ENCODE results near the gene SYT9. TPM values are rescaled to one million over a fixed set of nuclear protein-coding genes. Genes with fewer than 3 reads are reported as not detected.

Gene SYT9
- total and polyA plus RNA-seq, 8 donors, result 0.10 to 0.89 (median 0.31) TPM; not detected in 3

DNA sequence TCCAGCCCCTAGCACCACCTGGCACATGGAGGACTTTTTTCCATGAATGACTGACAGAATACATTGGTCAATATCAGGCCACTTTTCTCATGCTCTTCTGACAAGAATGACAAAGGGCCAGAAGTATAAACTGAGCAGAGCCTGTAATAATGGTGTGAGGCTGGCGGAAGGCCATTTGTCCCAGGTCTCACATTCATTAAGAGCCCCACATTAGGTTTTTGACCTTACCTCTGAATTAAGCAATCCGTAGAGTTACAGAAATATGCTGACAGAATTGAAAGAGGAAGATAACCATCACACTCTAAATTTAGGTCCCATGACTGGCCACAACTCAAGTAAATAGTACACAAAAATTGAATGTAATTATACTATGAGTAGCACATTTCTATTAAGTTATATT lies 55.2 kb downstream of the SYT9 start:
- no peak for DNase-seq
- TF ChIP-seq POLR2A (IDR thresholded peaks at IDR 0.05) (no peak), EP300 (IDR thresholded peaks at IDR 0.05) (no peak), POLR2AphosphoS5 (IDR thresholded peaks at IDR 0.05) (no peak)
- TF ChIP-seq, protein P1, sequence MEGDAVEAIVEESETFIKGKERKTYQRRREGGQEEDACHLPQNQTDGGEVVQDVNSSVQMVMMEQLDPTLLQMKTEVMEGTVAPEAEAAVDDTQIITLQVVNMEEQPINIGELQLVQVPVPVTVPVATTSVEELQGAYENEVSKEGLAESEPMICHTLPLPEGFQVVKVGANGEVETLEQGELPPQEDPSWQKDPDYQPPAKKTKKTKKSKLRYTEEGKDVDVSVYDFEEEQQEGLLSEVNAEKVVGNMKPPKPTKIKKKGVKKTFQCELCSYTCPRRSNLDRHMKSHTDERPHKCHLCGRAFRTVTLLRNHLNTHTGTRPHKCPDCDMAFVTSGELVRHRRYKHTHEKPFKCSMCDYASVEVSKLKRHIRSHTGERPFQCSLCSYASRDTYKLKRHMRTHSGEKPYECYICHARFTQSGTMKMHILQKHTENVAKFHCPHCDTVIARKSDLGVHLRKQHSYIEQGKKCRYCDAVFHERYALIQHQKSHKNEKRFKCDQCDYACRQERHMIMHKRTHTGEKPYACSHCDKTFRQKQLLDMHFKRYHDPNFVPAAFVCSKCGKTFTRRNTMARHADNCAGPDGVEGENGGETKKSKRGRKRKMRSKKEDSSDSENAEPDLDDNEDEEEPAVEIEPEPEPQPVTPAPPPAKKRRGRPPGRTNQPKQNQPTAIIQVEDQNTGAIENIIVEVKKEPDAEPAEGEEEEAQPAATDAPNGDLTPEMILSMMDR (IDR thresholded peaks at IDR 0.05), result no peak
- H3K36me3 ChIP-seq, result no peaks in the 10 kb centered on the region
- no peaks in the 10 kb centered on the region for H3K4me1 ChIP-seq
- WGBS, 5 donors, result 74 to 88% (median 84%) methylated on average over 2 of the region's 2 CpGs
- H3K4me3 ChIP-seq, result no peak overlapping the region
- no peaks in the 10 kb centered on the region for H3K27me3 ChIP-seq
- no peak overlapping the region for H3K27ac ChIP-seq
- intact Hi-C loops (cut with DNase I; ENCODE audit: low total_unique reads), result no loop called here
- H3K9me3 ChIP-seq, result no peaks in the 10 kb centered on the region

DNA sequence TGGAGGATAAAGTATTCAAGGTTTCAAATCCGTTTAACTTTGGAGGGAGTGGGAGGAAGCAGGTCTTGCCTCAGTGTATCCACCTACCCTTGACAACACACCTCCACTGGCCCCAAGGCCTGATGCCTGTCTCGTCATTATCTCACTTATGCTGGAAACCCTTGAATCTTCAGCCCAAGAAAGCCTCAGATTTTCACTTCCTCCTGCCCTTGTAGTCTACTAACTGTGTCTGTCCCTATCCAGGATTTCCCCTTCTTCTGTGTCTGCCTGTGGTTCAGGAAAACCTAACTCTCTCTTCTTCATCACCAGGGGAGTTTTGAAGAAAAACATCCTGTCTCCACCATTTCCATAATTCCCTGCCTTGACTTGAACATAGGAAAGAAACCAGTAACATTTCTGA lies 56.1 kb downstream of the SYT9 start:
- no peaks in the 10 kb centered on the region for H3K36me3 ChIP-seq
- WGBS, 5 donors, result 62 to 82% (median 75%) methylated on average over 2 of the region's 2 CpGs
- intact Hi-C loops (cut with DNase I; ENCODE audit: low total_unique reads), result no loop called here
- no peak overlapping the region for H3K27ac ChIP-seq
- H3K4me3 ChIP-seq, result no peak overlapping the region
- TF ChIP-seq, protein P1 (IDR thresholded peaks at IDR 0.05), result no peak
- no peak for TF ChIP-seq POLR2A (IDR thresholded peaks at IDR 0.05)
- H3K9me3 ChIP-seq, result no peaks in the 10 kb centered on the region
- no peaks in the 10 kb centered on the region for H3K27me3 ChIP-seq
- DNase-seq, result no peak
- H3K4me1 ChIP-seq, result no peaks in the 10 kb centered on the region

DNA sequence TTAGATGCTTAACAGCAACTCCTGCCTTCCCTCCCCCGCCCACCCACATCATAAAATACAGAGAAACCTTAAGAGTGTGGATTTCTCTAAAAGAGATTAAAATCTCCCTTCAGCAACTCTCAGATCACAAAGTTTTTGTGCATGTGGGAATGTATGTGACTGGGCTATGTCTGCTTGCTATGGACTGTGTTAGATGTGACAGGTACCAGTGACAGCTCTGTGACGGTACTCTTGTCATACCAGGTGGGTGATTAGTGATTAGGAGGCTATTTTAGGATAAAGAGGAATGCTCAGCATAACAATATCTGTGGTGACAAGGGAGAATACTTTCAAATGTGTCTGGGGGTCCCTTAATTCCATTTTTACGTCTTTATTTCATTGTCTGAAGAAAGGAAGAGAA lies 60.2 kb downstream of the SYT9 start:
- Histone ChIP-seq H3K9me3 (no peaks in the 10 kb centered on the region), H3K4me1 (no peaks in the 10 kb centered on the region), H3K27ac (no peak overlapping the region), H3K36me3 (no peaks in the 10 kb centered on the region), H3K27me3 (no peaks in the 10 kb centered on the region), H3K4me3 (no peak overlapping the region)
- WGBS, 5 donors, result 17 to 28% (median 26%) methylated on average over 3 of the region's 3 CpGs
- no peak for DNase-seq
- TF ChIP-seq EP300 (IDR thresholded peaks at IDR 0.05) (no peak), POLR2A (IDR thresholded peaks at IDR 0.05) (no peak), POLR2AphosphoS5 (IDR thresholded peaks at IDR 0.05) (no peak)
- TF ChIP-seq, protein P1 (IDR thresholded peaks at IDR 0.05), result no peak
- intact Hi-C loops (cut with DNase I; ENCODE audit: low total_unique reads), result no loop called here

DNA sequence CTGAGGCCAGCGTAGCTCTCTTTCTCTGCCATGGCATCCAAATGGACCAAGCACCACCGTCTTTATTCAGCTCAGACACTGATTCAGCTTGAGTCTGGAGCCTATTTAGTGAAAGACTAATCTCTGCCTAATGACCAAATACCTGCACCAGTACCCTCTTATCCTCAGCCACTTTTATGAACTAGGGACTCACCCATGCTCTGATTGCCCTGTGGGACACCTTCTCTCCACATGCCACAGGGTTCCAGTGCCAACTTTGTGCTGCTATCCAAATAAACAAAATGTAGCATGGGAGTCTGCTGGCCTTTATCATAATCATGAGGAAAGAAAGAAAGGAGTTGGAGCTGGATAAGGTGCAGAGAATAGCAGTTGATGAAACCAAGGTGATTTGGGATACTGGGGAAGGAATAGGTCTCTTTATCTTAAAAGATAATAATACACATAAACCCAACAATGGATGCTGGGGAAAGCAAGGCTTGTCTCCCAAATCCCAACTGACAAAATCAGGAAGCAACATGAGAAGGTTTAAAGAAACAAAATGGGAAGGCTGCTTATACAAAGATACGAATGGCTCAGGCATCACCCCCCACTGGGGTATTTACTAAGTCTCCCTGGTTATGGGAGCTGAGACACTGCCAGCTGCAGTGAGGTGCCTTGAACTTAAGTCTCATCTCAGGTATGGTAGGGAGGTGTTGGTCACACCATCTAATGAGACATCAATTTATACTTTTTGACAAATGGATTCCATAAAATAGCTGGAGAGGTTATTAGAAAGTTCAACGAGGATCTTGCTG lies 63.3 kb downstream of the SYT9 start:
- no peak overlapping the region for H3K4me3 ChIP-seq
- no peaks in the 10 kb centered on the region for H3K4me1 ChIP-seq
- no peaks in the 10 kb centered on the region for H3K27me3 ChIP-seq
- intact Hi-C loops (cut with DNase I; ENCODE audit: low total_unique reads), result no loop called here
- no peak for DNase-seq
- H3K27ac ChIP-seq, result no peak overlapping the region
- H3K36me3 ChIP-seq, result no peaks in the 10 kb centered on the region
- H3K9me3 ChIP-seq, result no peaks in the 10 kb centered on the region
- no peak for TF ChIP-seq EP300 (IDR thresholded peaks at IDR 0.05)
- no peak for TF ChIP-seq POLR2AphosphoS5 (IDR thresholded peaks at IDR 0.05)
- 69 to 84% (median 73%) methylated on average over 4 of the region's 4 CpGs for WGBS, 5 donors

DNA sequence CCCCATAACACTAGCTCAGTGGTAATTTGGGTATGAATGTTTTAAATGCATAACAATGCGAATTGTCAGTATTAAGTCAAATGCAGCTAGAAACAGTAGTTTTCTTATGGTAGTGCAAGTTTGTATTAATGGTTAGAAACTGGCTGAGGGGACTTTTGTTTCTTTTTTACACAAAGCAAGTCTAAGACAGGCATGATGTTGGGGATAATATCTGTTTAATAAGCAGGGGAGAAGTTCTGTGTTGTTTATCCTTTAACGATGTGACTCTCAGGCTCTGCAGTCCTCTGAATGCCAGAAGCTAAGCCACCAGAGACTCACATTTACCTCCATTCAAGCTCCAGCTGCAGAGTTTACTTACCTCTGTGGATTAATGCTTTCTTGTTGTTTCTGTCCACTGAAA lies 67.8 kb downstream of the SYT9 start:
- WGBS, 5 donors, result 49 to 67% (median 63%) methylated on average over 2 of the region's 2 CpGs
- Histone ChIP-seq H3K4me3 (no peak overlapping the region), H3K4me1 (no peaks in the 10 kb centered on the region), H3K27me3 (no peaks in the 10 kb centered on the region), H3K36me3 (no peaks in the 10 kb centered on the region), H3K9me3 (no peaks in the 10 kb centered on the region), H3K27ac (no peak overlapping the region)
- intact Hi-C loops (cut with DNase I; ENCODE audit: low total_unique reads), result no loop called here
- DNase-seq, result no peak
- no peak for TF ChIP-seq EP300 (IDR thresholded peaks at IDR 0.05)
- no peak for TF ChIP-seq POLR2A (IDR thresholded peaks at IDR 0.05)
- TF ChIP-seq, protein P1 (IDR thresholded peaks at IDR 0.05), result no peak
- no peak for TF ChIP-seq POLR2AphosphoS5 (IDR thresholded peaks at IDR 0.05)

All from stomach (tissue), 9 donors.